Ishikawa (cell line): ENCODE measurements around the gene MRPL34.

Source experiments
- CEBPB ChIP-seq: IDR thresholded peaks from 2 replicates; pipeline ENCODE4 v1.6.1; 2012
- CREB1 ChIP-seq: IDR thresholded peaks from 2 replicates; pipeline ENCODE4 v1.6.1; 2012; ENCODE audit warnings: low read depth
- EGR1 ChIP-seq: IDR thresholded peaks from 2 replicates; pipeline ENCODE4 v1.6.1; 2012
- EP300 ChIP-seq: IDR thresholded peaks from 2 replicates; pipeline ENCODE4 v1.6.1; 2012; ENCODE audit warnings: borderline replicate concordance
- FOXM1 ChIP-seq: IDR thresholded peaks from 2 replicates; pipeline ENCODE4 v1.6.1; 2012; ENCODE audit warnings: low read depth, borderline replicate concordance
- MAX ChIP-seq: IDR thresholded peaks from 2 replicates; pipeline ENCODE4 v1.6.1; 2012
- NFIC ChIP-seq: IDR thresholded peaks from 2 replicates; pipeline ENCODE4 v1.6.1; 2012
- RAD21 ChIP-seq: IDR thresholded peaks from 2 replicates; pipeline ENCODE4 v1.6.1; 2012; ENCODE audit warnings: low read depth
- TAF1 ChIP-seq: IDR thresholded peaks from 2 replicates; pipeline ENCODE4 v1.6.1; 2012; ENCODE audit warnings: low read depth, mild to moderate bottlenecking
- TCF12 ChIP-seq: IDR thresholded peaks from 2 replicates; pipeline ENCODE4 v1.6.1; 2012; ENCODE audit warnings: low read depth
- TEAD4 ChIP-seq: IDR thresholded peaks from 2 replicates; pipeline ENCODE4 v1.6.1; 2012
- USF1 ChIP-seq: IDR thresholded peaks from 2 replicates; pipeline ENCODE4 v1.6.1; 2012
- YY1 ChIP-seq: IDR thresholded peaks from 2 replicates; pipeline ENCODE4 v1.6.1; 2012; ENCODE audit warnings: low read depth
- ZBTB7A ChIP-seq: IDR thresholded peaks from 2 replicates; pipeline ENCODE4 v1.6.1; 2012; ENCODE audit warnings: low read depth
- TF ChIP-seq, protein P1 (sequence below): IDR thresholded peaks from 2 replicates; pipeline ENCODE4 v1.6.1; 2012; ENCODE audit warnings: low read depth, mild to moderate bottlenecking

Gene MRPL34

DNA sequence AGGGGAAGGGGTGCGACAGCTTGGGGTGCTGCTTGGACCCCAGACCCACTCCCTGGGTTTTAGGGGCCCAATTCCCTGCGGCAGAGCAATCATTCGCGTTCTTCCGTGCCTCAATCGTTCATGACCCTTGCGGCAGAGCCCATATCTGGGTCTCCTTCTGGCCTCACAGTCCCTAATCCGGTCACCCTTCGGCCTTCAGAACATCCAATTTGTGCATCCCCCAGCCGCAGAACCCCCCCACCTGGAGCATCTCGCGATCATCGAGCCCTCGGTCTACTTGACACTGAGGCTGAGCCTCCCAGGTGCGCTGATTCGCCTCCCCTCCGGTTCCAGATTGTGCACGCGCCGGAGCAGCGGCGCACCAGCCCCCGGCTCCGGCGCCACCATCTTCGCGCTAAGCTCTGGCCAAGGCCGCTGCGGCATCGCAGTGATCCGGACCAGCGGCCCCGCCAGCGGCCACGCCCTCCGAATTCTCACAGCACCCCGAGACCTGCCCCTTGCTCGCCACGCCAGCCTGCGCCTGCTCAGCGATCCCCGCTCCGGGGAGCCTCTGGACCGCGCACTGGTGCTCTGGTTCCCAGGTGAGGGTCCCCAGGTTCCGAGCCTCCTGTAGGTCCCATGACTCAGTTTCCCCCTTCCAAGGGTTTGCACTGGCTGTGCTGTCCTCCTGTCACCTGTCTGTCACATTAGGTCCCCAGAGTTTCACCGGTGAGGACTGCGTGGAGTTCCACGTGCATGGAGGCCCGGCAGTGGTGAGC, 32.2 kb downstream of the MRPL34 start:
- TF ChIP-seq TEAD4 (no peak), USF1 (0 out of 2 replicates have a peak, but pooled peaks have one; percentile 17)

DNA sequence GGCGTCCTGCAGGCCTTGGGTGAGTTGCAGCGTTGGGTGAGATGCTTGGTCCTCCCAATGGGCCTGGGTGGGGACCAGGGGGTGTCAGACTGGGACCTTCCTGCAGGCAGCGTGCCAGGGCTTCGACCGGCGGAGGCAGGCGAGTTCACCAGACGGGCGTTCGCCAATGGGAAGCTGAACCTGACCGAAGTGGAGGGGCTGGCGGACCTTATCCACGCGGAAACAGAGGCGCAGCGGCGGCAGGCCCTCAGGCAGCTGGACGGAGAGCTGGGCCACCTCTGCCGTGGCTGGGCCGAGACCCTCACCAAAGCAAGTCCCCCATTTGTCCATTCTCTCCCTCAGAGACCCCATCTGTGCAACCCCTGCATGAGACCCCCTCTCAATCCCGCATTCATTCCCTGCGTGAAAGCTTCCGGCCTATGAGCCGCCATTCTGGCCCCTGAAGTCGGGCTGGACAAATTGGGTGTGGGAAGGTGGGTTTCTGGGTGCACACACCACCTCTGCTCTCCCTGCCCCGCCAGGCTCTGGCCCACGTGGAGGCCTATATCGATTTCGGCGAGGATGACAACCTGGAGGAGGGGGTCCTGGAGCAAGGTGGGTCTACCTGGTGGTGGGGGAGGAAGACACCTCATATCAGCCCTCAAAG, 32.9 kb downstream of the MRPL34 start:
- TF ChIP-seq TAF1 (no peak), USF1 (no peak), YY1 (no peak), CEBPB (no peak), EGR1 (no peak), MAX (no peak), CREB1 (no peak), FOXM1 (no peak), TCF12 (no peak), NFIC (no peak), EP300 (no peak), TEAD4 (no peak), RAD21 (no peak), ZBTB7A (no peak)
- TF ChIP-seq, protein P1, sequence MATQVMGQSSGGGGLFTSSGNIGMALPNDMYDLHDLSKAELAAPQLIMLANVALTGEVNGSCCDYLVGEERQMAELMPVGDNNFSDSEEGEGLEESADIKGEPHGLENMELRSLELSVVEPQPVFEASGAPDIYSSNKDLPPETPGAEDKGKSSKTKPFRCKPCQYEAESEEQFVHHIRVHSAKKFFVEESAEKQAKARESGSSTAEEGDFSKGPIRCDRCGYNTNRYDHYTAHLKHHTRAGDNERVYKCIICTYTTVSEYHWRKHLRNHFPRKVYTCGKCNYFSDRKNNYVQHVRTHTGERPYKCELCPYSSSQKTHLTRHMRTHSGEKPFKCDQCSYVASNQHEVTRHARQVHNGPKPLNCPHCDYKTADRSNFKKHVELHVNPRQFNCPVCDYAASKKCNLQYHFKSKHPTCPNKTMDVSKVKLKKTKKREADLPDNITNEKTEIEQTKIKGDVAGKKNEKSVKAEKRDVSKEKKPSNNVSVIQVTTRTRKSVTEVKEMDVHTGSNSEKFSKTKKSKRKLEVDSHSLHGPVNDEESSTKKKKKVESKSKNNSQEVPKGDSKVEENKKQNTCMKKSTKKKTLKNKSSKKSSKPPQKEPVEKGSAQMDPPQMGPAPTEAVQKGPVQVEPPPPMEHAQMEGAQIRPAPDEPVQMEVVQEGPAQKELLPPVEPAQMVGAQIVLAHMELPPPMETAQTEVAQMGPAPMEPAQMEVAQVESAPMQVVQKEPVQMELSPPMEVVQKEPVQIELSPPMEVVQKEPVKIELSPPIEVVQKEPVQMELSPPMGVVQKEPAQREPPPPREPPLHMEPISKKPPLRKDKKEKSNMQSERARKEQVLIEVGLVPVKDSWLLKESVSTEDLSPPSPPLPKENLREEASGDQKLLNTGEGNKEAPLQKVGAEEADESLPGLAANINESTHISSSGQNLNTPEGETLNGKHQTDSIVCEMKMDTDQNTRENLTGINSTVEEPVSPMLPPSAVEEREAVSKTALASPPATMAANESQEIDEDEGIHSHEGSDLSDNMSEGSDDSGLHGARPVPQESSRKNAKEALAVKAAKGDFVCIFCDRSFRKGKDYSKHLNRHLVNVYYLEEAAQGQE = no peak

- TF ChIP-seq ZBTB7A (no peak), CEBPB (no peak), FOXM1 (no peak), TEAD4 (no peak), MAX (no peak), EP300 (no peak), TCF12 (no peak), CREB1 (no peak), EGR1 (no peak), USF1 (no peak), TAF1 (no peak), YY1 (no peak)
- TF ChIP-seq, protein P1 = no peak
Measured at GRCh38 chr19:17339088-17339741, 33.5 kb downstream of the MRPL34 start.

DNA sequence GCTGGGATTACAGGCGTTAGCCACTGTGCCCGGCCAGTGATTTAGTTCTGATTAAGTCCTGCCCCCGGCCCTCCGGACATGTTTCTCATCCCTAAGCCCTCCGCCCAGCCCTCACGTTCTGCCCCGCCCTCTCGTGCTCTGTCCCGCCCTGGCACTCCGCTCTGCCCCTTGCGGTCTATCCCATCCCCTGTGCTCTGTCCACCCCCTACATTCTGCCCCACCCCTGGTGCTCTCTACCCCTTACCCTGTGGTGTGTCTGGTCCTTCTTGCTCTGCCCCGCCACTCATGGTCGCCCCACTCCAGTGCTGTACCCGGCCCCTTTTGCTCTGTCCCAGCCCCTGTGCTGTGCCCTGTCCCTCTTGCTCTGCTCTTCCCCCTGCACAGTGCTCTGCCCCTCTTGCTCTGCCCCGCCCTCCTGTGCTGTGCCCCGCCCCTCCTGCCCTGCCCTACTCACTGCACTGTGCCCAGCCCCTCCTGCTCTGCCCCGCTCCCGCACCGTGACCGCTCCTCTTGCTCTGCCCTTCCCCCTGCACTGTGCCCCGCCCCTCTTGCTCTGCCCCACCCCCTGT, 34.7 kb downstream of the MRPL34 start:
- TF ChIP-seq USF1 (no peak), EGR1 (0 out of 2 replicates have a peak, but pooled peaks have one; percentile 18)

DNA sequence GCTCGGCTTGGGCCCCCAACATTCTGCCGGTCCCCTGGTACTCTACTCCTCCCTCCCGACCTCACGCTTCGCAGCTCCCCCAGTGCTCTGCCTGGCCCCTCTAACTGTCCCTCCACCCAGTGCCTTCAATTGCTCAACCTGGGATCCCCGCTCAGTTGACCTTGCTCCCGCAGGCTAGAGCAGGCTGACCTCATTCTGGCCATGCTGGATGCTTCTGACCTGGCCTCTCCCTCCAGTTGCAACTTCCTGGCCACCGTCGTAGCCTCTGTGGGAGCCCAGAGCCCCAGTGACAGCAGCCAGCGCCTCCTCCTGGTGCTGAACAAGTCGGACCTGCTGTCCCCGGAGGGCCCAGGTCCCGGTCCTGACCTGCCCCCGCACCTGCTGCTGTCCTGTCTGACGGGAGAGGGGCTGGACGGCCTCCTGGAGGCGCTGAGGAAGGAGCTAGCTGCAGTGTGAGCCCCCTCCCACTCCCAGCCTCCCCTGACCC, 35.2 kb downstream of the MRPL34 start:
- TF ChIP-seq TCF12 (no peak), YY1 (no peak), EGR1 (no peak), TEAD4 (no peak), USF1 (no peak), MAX (no peak)
